K562 (cell line): Measurements from ENCODE around the gene OLFML2A. TPM values are rescaled to one million over a fixed set of nuclear protein-coding genes. Genes with fewer than 3 reads are reported as not detected.

Source experiments
- ATF3 ChIP-seq, 2 experiments: fragments of 450-650 bp in 1 of 2; sonication (generic) in 1 of 2; formaldehyde crosslinking in 1 of 2; IDR thresholded peaks in 1 of 2; conservative IDR thresholded peaks in 1 of 2; 2 replicates each; pipeline versions ENCODE4 v1.6.1 to v1.8.1; 2016 to 2023; ENCODE audit warnings: mild to moderate bottlenecking in 2 of 2, moderate library complexity in 2 of 2, inconsistent platforms in 1 of 2, missing genetic modification reagents in 1 of 2
- ATF6 ChIP-seq: sonication (generic); formaldehyde crosslinking; IDR thresholded peaks from 2 replicates; pipeline ENCODE4 v1.4.0; 2020; ENCODE audit warnings: mild to moderate bottlenecking, missing genetic modification reagents
- CTCF ChIP-seq, 3 experiments: IDR thresholded peaks in 2 of 3; conservative IDR thresholded peaks in 1 of 3; 2 replicates each; pipeline ENCODE4 v1.5.1; 2011 to 2012; ENCODE audit warnings: low read length in 3 of 3, mild to moderate bottlenecking in 3 of 3, control low read depth in 2 of 3, improper control_type of control experiment in 1 of 3, inconsistent platforms in 1 of 3, low read depth in 1 of 3, mixed read lengths in 1 of 3, moderate library complexity in 1 of 3; ENCODE audit not compliant: insufficient read depth in 2 of 3
- FOXJ2 ChIP-seq: fragments of 200-800 bp; sonication (Bioruptor generic); IDR thresholded peaks from 2 replicates; pipeline ENCODE4 v1.6.1; 2016; ENCODE audit warnings: missing genetic modification characterization, missing compliant biosample characterization
- HNRNPK ChIP-seq: fragments of 200-400 bp; formaldehyde crosslinking; IDR thresholded peaks from one replicate; pipeline ENCODE4 v1.6.1; 2018; ENCODE audit warnings: mild to moderate bottlenecking, low read depth, low read length; ENCODE audit not compliant: poor library complexity, severe bottlenecking
- JUND ChIP-seq, 2 experiments: IDR thresholded peaks; 2 replicates in 1 of 2; 3 replicates in 1 of 2; pipeline ENCODE4 v1.6.1; 2011; ENCODE audit warnings: borderline replicate concordance in 2 of 2, low read depth in 2 of 2, low read length in 2 of 2, improper control_type of control experiment in 1 of 2, missing biosample characterization in 1 of 2, missing genetic modification characterization in 1 of 2, missing genetic modification reagents in 1 of 2
- KDM1A ChIP-seq, 2 experiments: fragments of 450-650 bp; IDR thresholded peaks; 2 replicates each; pipeline ENCODE4 v1.6.1; 2016; ENCODE audit warnings: mild to moderate bottlenecking in 2 of 2
- MBD1 ChIP-seq: fragments of 250-450 bp; sonication (Bioruptor Pico); IDR thresholded peaks from 2 replicates; pipeline ENCODE4 v1.8.0; 2022; ENCODE audit warnings: inconsistent platforms
- MYNN ChIP-seq, 2 experiments: sonication (generic); formaldehyde crosslinking in 1 of 2; IDR thresholded peaks; 2 replicates each; pipeline versions ENCODE4 v1.5.0 to v1.6.1; 2016 to 2020; ENCODE audit warnings: antibody characterized with exemption in 1 of 2, missing genetic modification reagents in 1 of 2
- NBN ChIP-seq: fragments of 450-650 bp; IDR thresholded peaks from 2 replicates; pipeline ENCODE4 v1.6.1; 2016; ENCODE audit warnings: low read depth, mild to moderate bottlenecking
- NRF1 ChIP-seq, 2 experiments: fragments of 450-650 bp; IDR thresholded peaks in 1 of 2; conservative IDR thresholded peaks in 1 of 2; 2 replicates each; pipeline ENCODE4 v1.6.1; 2014; ENCODE audit warnings: mild to moderate bottlenecking in 2 of 2
- OTX1 ChIP-seq: fragments of 450-650 bp; formaldehyde crosslinking; IDR thresholded peaks from 2 replicates; pipeline ENCODE4 v1.4.0; 2022; ENCODE audit warnings: mild to moderate bottlenecking
- RBM39 ChIP-seq: fragments of 200-400 bp; formaldehyde crosslinking; optimal IDR thresholded peaks from 2 replicates; pipeline ENCODE3; 2018; ENCODE audit warnings: low read depth, low read length
- TAF1 ChIP-seq: IDR thresholded peaks from 2 replicates; pipeline ENCODE4 v1.6.1; 2011; ENCODE audit warnings: mild to moderate bottlenecking, low read length, moderate library complexity; ENCODE audit not compliant: insufficient read depth, control insufficient read depth, severe bottlenecking; ENCODE audit errors: extremely low read depth
- USF2 ChIP-seq: sonication (generic); formaldehyde crosslinking; IDR thresholded peaks from 2 replicates; pipeline ENCODE4 v1.5.0; 2020; ENCODE audit warnings: missing genetic modification reagents
- ZNF24 ChIP-seq: fragments of 450-650 bp; IDR thresholded peaks from 2 replicates; pipeline ENCODE4 v1.6.1; 2016
- ZNF3 ChIP-seq: fragments of 250-450 bp; sonication (Bioruptor Pico); IDR thresholded peaks from 2 replicates; pipeline ENCODE4 v1.5.0; 2021; ENCODE audit warnings: mild to moderate bottlenecking, moderate library complexity
- ZNF586 ChIP-seq: fragments of 450-650 bp; formaldehyde crosslinking; conservative IDR thresholded peaks from 2 replicates; pipeline ENCODE4 v1.4.0; 2020; ENCODE audit warnings: mild to moderate bottlenecking, moderate library complexity
- polyA plus RNA-seq, 8 experiments: library from polyadenylated mRNA; depleted of rRNA in 4 of 8; stranded (reverse) in 5 of 8; unstranded in 3 of 8; fragments of >200 nt; fragmentation: Nextera tagmentation in 2 of 8; fragmentation: Illumina TruSeq in 1 of 8; extraction: Ambion mirVana in 2 of 8; extraction: Trizol in 1 of 8; gene quantifications; 2 replicates each; pipeline versions ENCODE4 v1.2.1 to v1.2.3, GENCODE V29; 2011 to 2014; ENCODE audit warnings: inconsistent platforms in 1 of 8, missing spikeins in 1 of 8
- total RNA-seq, 7 experiments: library from RNA; depleted of rRNA in 6 of 7; stranded (reverse); fragments of >200 nt in 6 of 7; fragmentation: Illumina TruSeq in 2 of 7; extraction: Trizol in 2 of 7; gene quantifications; 2 replicates each; pipeline versions ENCODE4 v1.2.1 to v1.2.3, GENCODE V29; 2011 to 2021; ENCODE audit warnings: low replicate concordance in 1 of 7

OLFML2A gene
- total and polyA plus RNA-seq, 9 of the 15 experiments (the other 6 are each of a cell fraction or from before 2014, with no cell fraction given), result 0.16 TPM; not detected in 8

- TF ChIP-seq HNRNPK (no peak), NBN (peak; percentile 71; the same call in 1 of the 2 replicates), RBM39 (peak; percentile 40), MYNN (IDR thresholded peaks at IDR 0.05) (no peak), MYNN (CRISPR knock-in tag; IDR thresholded peaks at IDR 0.05) (no peak), JUND (IDR thresholded peaks at IDR 0.05; ENCODE audit: borderline replicate concordance, low read depth, low read length) (no peak), JUND (tag; IDR thresholded peaks at IDR 0.05; ENCODE audit: borderline replicate concordance, low read depth, low read length) (no peak), OTX1 (CRISPR knock-in tag) (no peak), KDM1A (IDR thresholded peaks at IDR 0.05) (peak; percentile 96 to 99), ZNF586 (no peak), ATF6 (CRISPR knock-in tag) (0 out of 2 replicates have a peak, but pooled peaks have one; percentile 63), CTCF (IDR thresholded peaks at IDR 0.05 in 2 of 3, conservative IDR thresholded peaks at IDR 0.05 in 1 of 3; ENCODE audit: insufficient read depth in 2 of 3, low read depth in 1 of 3, low read length in 3 of 3) (peak; percentile 94 to 95 (median 95)), FOXJ2 (tag) (0 out of 2 replicates have a peak, but pooled peaks have one; percentile 41), NRF1 (conservative IDR thresholded peaks at IDR 0.05 in 1 of 2, IDR thresholded peaks at IDR 0.05 in 1 of 2) (no peak), USF2 (CRISPR knock-in tag) (no peak), ATF3 (IDR thresholded peaks at IDR 0.05) (no peak), ATF3 (CRISPR knock-in tag; conservative IDR thresholded peaks at IDR 0.05) (no peak), MBD1 (CRISPR knock-in tag) (no peak), ZNF24 (no peak; the same call in 1 of the 2 replicates), ZNF3 (no peak), TAF1 (no peak)
Observed at GRCh38 chr9:124771867-124772679, 4.9 kb upstream of the OLFML2A start (continued).
